HG03108 (cell line): ENCODE data around the gene MTHFSD.

ENCODE experiments used
- ATAC-seq: cut with Tn5 transposase; IDR thresholded peaks from one replicate; pipeline ENCODE4 v1.9.1; 2021; ENCODE audit warnings: moderate library complexity; ENCODE audit not compliant: unreplicated experiment

MTHFSD gene

DNA sequence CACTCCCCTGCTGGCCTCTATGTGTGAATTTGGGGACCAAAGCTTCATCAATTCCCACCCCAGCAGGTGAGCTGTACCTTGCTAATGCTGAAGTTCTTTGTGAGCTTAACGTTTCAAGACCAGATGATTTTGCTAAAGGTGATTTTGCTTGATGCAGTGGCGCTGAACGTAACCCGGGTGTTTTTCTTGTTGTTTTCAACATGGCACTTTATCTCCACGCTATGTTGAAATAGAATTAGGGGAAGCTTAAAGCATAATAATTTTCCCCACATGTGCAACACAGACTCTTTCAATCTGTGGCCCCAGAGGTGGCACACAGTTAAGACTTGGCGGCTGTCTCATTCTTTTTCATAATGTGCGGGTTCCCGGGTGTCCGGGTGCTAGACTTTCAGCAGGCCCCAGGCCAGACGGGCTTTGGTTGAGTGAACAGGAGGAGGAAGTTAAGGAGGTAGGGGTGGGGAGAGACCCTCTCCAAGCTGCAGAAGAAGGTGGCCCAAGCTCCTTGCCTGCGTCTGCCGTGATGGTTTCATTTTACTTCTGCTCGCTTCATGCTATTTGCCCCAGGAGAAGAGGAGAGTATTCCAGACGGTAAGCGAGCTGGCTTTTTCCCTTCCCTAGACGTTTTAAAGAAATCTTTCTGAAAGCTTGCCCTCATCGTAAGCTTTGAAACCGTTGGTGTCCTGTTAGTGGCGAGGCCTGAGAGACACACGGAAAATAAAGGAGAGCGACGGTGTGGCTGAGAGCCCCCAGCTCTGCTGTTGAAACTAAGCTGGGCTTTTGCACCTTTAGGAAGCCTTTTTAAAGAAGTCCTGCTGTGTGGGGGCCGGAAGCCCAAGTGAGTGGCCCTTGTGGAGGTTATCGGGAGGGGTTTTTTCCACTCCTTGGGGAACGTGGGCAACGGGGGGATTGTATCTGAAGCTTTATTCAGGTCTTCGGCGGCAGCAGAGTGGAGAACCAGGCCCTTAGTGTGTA lies 15.8 kb upstream of the MTHFSD start:
- ATAC-seq, result no peak

DNA sequence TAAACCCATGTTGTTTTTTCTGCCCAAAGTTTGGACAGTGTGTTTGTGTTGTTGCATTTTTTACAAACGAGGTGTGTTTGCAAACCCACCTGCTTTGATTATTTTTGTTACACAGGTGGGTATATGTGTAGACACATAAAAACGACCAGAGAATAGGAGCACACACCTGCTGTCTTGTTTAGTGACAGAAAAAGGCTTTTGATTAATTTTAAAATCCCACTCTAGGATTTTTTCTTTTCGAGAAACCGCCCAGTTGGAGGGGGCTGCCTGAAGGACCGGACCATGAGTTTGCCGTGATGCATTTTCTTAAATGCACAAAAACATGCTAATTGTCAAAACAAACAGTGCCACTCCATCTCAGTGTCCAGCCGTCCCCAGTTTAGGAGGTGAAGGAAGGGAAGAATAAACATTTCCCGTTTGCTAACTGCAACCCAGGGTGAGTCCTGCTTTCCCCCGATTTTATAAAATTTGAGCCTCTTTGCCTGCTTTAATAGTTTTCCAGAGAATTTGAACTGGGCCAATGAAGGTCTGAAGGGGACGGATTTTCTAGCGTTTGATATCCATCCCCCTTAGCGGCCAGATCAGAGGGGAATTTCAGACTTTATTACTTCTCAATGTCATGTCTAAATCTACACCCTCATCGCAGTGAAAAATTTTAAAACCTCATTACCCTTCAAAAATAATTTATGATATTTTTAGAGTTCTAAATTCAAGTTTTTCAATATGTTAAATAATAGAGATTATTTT lies 14.8 kb upstream of the MTHFSD start:
- ATAC-seq, result no peak

- ATAC-seq, result no peak
Measured at GRCh38 chr16:86568677-86569623, 13.9 kb upstream of the MTHFSD start.

DNA sequence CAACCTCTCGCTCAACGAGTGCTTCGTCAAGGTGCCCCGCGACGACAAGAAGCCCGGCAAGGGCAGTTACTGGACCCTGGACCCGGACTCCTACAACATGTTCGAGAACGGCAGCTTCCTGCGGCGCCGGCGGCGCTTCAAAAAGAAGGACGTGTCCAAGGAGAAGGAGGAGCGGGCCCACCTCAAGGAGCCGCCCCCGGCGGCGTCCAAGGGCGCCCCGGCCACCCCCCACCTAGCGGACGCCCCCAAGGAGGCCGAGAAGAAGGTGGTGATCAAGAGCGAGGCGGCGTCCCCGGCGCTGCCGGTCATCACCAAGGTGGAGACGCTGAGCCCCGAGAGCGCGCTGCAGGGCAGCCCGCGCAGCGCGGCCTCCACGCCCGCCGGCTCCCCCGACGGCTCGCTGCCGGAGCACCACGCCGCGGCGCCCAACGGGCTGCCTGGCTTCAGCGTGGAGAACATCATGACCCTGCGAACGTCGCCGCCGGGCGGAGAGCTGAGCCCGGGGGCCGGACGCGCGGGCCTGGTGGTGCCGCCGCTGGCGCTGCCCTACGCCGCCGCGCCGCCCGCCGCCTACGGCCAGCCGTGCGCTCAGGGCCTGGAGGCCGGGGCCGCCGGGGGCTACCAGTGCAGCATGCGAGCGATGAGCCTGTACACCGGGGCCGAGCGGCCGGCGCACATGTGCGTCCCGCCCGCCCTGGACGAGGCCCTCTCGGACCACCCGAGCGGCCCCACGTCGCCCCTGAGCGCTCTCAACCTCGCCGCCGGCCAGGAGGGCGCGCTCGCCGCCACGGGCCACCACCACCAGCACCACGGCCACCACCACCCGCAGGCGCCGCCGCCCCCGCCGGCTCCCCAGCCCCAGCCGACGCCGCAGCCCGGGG lies 12.9 kb upstream of the MTHFSD start:
- no peak for ATAC-seq

- ATAC-seq, result no peak
Measured at GRCh38 chr16:86566966-86567700, 12.1 kb upstream of the MTHFSD start.

DNA sequence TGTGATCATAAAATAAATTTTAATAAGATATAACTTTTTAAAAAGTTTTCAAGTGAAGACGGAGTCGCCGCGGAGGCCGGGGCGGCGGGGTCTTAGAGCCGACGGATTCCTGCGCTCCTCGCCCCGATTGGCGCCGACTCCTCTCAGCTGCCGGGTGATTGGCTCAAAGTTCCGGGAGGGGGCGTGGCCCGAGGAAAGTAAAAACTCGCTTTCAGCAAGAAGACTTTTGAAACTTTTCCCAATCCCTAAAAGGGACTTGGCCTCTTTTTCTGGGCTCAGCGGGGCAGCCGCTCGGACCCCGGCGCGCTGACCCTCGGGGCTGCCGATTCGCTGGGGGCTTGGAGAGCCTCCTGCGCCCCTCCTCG lies 11.5 kb upstream of the MTHFSD start, which contains the start of gene FOXC2:
Gene FOXC2, plus strand, starts transcription at position 229 of the 365 bp plus-strand sequence. CDS start 507 bp downstream, outside the sequence.
- ATAC-seq, result no peak

GRCh38 chr16:86565644-86566511 lies 10.8 kb upstream of the MTHFSD start:
- ATAC-seq, result no peak

DNA sequence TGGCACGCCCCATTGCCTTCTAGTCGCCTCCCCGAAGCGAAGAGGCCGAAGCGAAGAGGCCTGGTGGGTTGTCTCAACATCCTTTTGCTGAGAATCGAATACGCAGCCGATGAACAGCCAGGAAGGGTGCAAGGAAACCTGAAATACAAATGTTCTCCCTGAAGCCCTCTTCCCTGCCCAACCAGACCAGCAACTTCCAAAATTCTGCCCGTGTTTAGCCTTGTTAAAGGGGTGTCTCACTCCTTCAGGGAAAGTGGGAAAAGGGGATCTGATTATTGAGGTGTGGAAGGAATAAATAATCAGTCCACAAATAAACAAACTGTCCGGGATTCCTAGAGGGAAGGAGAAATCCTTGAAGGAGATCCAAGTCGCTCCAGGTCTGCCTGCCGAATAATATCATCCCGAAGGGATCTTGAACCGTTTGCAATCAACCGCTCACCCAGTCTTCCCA lies 10.2 kb upstream of the MTHFSD start:
- no peak for ATAC-seq

DNA sequence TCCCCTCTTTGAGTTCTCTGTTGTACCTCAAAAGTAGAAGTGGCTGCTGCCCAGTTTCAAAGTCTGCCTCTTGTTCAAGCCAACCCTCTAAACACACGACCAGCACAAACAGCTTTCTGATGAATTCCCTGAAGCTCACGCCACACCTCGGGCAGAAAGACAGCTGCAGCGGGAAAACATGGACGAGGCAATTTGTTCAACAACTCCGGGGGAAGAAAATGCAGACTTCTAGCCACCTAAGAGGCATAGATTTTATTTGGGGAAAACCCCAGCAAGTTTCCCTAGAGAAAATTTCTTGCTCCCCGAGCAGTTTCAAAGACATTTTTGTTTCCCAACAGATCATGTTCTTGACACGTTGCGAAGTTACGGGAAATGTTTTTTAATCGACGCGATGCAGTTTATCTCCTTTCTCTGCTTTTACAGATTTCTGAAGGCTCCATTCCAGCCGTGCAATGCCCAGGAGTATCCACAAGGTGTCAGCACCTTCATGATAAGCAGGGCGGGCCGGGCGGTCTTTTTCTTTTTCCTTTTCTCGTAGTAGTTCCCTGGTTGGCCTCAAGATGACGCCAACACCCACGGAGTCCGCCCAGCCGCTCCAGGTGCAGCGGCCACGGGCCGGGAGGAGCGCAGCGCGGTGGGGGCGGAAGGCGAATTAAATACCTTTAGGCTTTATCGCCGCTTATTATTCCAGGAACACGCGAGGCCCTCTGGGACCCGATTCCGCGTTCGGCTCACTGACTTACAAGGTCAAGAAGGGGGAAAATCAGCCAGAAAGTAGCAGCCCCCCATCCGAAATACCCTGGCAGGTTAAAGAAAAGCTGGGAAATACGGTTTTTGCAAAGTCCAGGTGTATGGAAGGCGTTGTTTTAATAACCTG lies 8.7 kb upstream of the MTHFSD start:
- peak; percentile 80 for ATAC-seq

DNA sequence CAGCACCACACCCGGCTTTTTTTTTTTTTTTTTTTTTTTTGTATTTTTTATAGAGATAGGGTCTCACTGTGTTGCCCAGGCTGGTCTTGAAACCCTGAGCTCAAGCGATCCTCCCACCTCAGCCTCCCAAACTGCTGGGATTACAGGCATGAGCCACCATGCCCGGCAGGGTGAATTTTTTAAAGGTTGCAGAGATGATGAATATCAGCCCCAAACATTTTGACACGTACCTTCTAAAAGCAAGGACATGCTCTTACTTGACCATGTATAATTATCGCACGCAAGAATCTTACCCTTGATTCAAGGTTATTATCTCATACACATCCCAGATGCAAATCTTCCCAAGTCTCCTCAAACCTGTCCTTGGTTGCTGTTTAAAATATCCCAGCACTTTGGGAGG lies 7.3 kb upstream of the MTHFSD start:
- no peak for ATAC-seq

DNA sequence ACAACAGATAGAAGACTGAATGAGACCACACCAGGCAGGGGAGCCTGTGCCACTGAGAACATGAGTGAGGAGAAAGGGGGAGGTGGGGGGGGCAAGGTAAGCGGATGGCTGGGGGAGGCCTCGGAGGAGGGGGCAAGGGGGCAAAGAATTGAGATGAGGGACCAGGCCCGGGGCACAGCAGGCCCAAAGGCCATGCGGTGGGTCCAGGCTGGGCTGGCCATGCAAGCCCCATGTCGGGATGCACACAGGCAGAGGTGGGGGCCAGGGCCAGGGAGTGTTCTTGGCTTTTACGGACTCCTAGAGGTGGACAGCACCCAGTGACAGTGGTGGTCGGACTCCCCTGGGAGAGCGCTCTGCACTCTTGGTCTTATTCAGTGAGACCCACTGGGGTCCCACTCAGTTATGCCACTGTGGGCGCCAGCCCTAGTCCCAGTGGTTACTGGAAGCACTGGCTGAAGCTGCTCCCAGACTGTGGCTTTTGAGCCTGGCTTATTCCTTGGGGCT lies 4.8 kb upstream of the MTHFSD start:
- no peak for ATAC-seq

DNA sequence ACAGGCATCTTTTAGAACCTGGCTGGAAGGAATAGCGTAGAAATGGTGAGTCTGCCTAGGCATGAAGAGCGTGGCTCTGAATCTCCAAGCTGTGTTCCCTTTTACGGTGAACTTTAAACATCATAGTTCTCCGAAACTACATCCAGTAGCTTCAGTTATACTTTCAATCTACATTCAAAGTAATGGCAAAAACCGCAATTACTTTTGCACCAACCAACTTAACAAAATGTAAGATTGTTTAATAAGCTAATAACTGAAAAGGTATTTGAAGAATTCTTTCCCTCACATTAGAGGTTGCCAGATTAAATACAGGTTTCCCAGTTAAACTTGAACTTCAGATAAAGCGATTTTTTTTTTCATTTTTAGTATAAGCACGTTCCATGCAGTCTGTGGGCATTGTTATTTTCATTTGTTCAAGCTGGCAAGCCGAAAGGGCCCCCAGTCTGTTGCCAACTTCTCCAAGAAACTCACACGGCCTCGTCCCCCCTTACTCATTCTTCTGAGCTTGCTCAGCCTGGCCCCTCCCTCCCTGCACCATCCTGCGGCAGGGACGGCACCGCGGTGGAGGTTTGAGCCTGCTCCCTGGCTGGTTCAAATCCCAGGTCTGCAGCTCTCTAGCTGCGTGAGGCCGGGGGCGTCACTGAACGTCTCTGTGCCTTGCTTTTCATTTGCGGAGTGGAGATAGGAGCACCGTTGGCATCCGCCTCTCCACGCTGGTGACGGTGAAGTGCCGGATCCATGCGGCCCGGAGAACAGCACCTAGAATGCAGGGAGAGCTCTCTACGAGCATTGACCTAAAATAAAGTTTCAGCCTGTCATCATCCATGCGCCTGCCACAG lies 3.5 kb upstream of the MTHFSD start:
- no peak for ATAC-seq

DNA sequence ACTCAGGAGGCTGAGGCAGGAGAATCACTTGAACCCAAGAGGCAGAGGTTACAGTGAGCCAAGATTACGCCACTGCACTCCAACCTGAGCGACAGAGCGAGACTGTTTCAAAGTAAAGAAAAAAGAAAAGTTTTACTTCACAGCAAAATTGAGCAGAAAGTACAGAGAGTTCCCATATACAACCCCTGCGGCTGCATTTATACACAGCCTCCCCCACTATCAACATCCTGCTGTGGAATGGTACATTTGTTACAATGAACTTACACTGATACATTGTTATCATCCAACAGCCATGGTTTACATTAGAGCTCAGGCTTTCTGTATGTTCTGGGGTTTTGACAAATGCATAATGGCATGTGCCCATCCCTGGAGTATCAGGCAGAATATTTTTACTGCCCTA lies 2.6 kb upstream of the MTHFSD start:
- no peak for ATAC-seq

- no peak for ATAC-seq
Measured at GRCh38 chr16:86556576-86556975, 1.5 kb upstream of the MTHFSD start.

DNA sequence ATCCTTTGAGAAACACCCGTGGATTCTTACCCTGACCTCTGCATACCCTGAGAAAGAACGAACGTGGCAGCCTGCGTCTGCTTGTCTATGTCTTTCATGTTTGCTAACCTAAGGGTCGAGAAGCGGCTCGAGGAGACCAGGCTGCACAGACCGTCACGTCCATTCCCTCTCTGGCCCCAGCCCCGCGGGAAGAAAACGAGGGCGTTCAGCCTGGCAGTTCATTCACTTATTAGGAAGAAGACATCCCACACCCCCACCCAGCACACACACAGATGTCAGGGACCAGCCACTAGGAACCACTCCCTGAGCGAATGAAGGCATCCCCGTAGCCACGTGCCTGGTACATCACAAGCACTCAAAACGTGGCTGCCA lies 655 bp upstream of the MTHFSD start:
- no peak for ATAC-seq

- ATAC-seq, result no peak
Measured at GRCh38 chr16:86554599-86554916, 477 bp downstream of the MTHFSD start.
